ENCODE data around the gene SLC44A2.

Gene SLC44A2

DNA sequence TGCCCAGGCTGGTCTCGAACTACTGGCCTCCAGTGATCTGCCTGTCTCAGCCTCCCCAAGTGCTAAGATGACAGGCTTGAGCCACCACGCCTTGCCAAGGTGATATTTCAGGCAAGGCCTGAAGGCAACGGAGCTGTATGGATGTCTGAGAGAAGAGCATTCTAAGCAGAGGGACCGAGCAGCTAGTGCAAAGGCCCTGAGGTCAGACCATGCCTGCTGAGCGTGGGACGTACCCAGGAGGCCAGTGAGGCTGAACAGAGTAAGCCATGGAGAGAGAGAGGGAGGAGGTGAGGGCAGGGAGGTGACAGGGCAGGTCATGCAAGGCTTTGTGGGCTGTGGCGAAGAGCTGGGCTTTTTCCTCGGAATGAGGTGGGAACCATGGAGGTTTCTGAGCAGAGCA, 3.4 kb upstream of the SLC44A2 start:
- in situ Hi-C loops (cut with HindIII; ENCODE audit: low pct_unique_long_range_greater_than_20kb, low sequenced_read_pairs), result no loop called here
- no peak for DNase-seq (ENCODE audit: low read depth in 1 of 2, low spot score in 1 of 2)
- TF ChIP-seq JUND (IDR thresholded peaks at IDR 0.05; ENCODE audit: low read depth), result no peak

DNA sequence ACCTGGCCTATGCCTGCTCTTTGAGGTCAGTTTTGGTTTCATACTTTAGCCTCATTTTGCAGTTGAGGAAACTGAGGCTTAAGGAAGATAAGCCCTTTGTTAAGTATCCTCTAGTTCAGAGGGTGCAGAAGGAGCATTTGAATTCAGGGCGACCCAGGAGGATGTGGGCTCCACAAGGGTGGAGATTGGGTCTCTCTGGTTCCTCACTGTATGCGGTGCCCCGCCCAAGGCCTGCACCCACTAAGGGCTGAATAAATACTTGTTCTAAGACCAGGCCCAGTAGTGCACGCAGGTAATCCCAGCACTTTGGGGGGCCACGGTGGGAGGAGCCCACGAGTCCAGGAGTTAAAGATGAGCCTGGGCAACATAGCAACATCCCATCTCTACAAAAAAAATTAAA, 768 bp upstream of the SLC44A2 start:
- in situ Hi-C loops (cut with HindIII; ENCODE audit: low pct_unique_long_range_greater_than_20kb, low sequenced_read_pairs), result no loop called here
- no peak for TF ChIP-seq JUND (IDR thresholded peaks at IDR 0.05; ENCODE audit: low read depth)
- no peak for DNase-seq (ENCODE audit: low read depth in 1 of 2, low spot score in 1 of 2)

- no peak for DNase-seq (ENCODE audit: low read depth in 1 of 2, low spot score in 1 of 2)
- in situ Hi-C loops (cut with HindIII; ENCODE audit: low pct_unique_long_range_greater_than_20kb, low sequenced_read_pairs), result no loop called here
- no peak for TF ChIP-seq JUND (IDR thresholded peaks at IDR 0.05; ENCODE audit: low read depth)
Observed at GRCh38 chr19:10625762-10626138, 397 bp downstream of the SLC44A2 start.

DNA sequence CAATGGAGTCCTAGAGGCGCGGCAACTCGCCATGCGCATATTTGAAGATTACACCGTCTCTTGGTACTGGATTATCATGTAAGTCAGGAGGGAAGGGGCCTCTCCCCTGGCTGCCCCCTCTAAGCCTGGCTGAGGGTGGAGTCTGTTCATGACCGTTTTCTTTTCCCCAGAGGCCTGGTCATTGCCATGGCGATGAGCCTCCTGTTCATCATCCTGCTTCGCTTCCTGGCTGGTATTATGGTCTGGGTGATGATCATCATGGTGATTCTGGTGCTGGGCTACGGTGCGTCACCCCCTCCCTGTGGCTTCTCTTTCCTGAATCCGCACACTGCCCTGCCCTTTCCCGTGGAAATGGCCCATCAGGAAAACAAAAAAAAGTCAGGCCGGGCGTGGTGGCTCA, 6.5 kb downstream of the SLC44A2 start:
- DNase-seq (ENCODE audit: low read depth in 1 of 2, low spot score in 1 of 2), result no peak
- in situ Hi-C loops (cut with HindIII; ENCODE audit: low pct_unique_long_range_greater_than_20kb, low sequenced_read_pairs), result no loop called here
- TF ChIP-seq JUND (IDR thresholded peaks at IDR 0.05; ENCODE audit: low read depth), result no peak

DNA sequence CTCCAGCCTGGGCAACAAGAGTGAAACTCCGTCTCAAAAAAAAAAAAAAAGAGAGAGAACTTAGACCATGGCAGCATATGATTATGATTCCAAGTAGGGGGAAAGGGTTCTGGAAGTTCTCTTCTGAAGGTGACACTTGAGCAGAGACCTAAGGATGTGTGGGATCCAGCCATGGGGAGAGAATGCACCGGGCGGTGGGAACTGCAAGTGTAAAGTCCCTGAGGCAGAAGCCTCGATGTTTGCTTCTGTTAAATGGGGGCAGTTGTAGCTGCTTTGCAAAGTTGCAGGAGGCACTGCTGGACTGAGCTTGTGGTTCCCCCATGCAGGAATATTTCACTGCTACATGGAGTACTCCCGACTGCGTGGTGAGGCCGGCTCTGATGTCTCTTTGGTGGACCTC, 9.1 kb downstream of the SLC44A2 start:
- no peak for DNase-seq (ENCODE audit: low read depth in 1 of 2, low spot score in 1 of 2)
- TF ChIP-seq JUND (IDR thresholded peaks at IDR 0.05; ENCODE audit: low read depth), result no peak
- in situ Hi-C loops (cut with HindIII; ENCODE audit: low pct_unique_long_range_greater_than_20kb, low sequenced_read_pairs), result no loop called here

GRCh38 chr19:10634963-10635362, 9.6 kb downstream of the SLC44A2 start:
- no peak for TF ChIP-seq JUND (IDR thresholded peaks at IDR 0.05; ENCODE audit: low read depth)
- in situ Hi-C loops (cut with HindIII; ENCODE audit: low pct_unique_long_range_greater_than_20kb, low sequenced_read_pairs), result no loop called here
- no peak for DNase-seq (ENCODE audit: low read depth in 1 of 2, low spot score in 1 of 2)

DNA sequence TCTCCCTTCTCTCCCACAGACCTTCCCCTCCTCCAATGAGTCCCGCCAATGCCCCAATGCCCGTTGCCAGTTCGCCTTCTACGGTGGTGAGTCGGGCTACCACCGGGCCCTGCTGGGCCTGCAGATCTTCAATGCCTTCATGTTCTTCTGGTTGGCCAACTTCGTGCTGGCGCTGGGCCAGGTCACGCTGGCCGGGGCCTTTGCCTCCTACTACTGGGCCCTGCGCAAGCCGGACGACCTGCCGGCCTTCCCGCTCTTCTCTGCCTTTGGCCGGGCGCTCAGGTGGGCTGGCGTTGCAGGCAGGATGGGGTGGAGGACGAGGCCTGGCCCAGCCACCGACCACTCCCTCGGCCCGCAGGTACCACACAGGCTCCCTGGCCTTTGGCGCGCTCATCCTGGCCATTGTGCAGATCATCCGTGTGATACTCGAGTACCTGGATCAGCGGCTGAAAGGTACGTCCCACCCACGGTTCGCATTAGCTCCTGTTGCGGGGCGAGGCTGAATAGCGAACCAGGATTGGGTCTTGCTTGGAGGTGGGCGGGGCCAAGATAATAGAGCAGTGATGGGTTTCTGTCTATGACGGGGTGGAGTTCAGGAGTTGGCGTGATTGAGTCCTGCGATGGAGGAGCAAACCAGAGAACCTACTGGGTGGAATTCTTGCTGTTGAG, 11.1 kb downstream of the SLC44A2 start:
- no peak for DNase-seq (ENCODE audit: low read depth in 1 of 2, low spot score in 1 of 2)
- no peak for TF ChIP-seq JUND (IDR thresholded peaks at IDR 0.05; ENCODE audit: low read depth)
- in situ Hi-C loops (cut with HindIII; ENCODE audit: low pct_unique_long_range_greater_than_20kb, low sequenced_read_pairs), result no loop called here

GRCh38 chr19:10637894-10638293, 12.5 kb downstream of the SLC44A2 start:
- in situ Hi-C loops (cut with HindIII; ENCODE audit: low pct_unique_long_range_greater_than_20kb, low sequenced_read_pairs), result no loop called here
- DNase-seq (ENCODE audit: low read depth in 1 of 2, low spot score in 1 of 2), result no peak
- no peak for TF ChIP-seq JUND (IDR thresholded peaks at IDR 0.05; ENCODE audit: low read depth)

DNA sequence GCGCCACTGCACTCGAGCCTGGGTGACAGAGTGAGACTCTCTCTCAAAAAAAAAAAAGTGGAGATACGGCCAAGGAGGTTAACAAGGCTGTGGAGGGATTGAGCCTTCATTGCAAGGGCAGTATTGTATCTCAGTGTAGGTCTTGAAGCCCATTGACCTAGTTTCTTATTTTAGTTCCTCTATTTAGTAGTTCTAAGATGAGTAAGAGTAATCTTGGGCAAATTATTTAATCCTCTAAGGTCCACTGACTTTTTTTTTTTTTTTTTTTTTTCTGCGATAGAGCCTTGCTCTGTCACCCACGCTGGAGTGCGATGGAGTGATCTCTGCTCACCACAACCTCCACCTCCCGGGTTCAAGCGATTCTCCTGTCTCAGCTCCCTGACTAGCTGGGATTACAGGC, 14.5 kb downstream of the SLC44A2 start:
- DNase-seq (ENCODE audit: low read depth in 1 of 2, low spot score in 1 of 2), result no peak
- no peak for TF ChIP-seq JUND (IDR thresholded peaks at IDR 0.05; ENCODE audit: low read depth)
- in situ Hi-C loops (cut with HindIII; ENCODE audit: low pct_unique_long_range_greater_than_20kb, low sequenced_read_pairs), result no loop called here

GRCh38 chr19:10640361-10640760, 15.0 kb downstream of the SLC44A2 start:
- no peak for DNase-seq (ENCODE audit: low read depth in 1 of 2, low spot score in 1 of 2)
- no peak for TF ChIP-seq JUND (IDR thresholded peaks at IDR 0.05; ENCODE audit: low read depth)
- in situ Hi-C loops (cut with HindIII; ENCODE audit: low pct_unique_long_range_greater_than_20kb, low sequenced_read_pairs), result no loop called here

GRCh38 chr19:10641248-10641647, 15.9 kb downstream of the SLC44A2 start:
- TF ChIP-seq JUND (IDR thresholded peaks at IDR 0.05; ENCODE audit: low read depth), result no peak
- no peak for DNase-seq (ENCODE audit: low read depth in 1 of 2, low spot score in 1 of 2)
- in situ Hi-C loops (cut with HindIII; ENCODE audit: low pct_unique_long_range_greater_than_20kb, low sequenced_read_pairs), result no loop called here

- TF ChIP-seq JUND (IDR thresholded peaks at IDR 0.05; ENCODE audit: low read depth), result no peak
- no peak for DNase-seq (ENCODE audit: low read depth in 1 of 2, low spot score in 1 of 2)
- in situ Hi-C loops (cut with HindIII; ENCODE audit: low pct_unique_long_range_greater_than_20kb, low sequenced_read_pairs), result no loop called here
Observed at GRCh38 chr19:10642473-10643171, 17.3 kb downstream of the SLC44A2 start.

DNA sequence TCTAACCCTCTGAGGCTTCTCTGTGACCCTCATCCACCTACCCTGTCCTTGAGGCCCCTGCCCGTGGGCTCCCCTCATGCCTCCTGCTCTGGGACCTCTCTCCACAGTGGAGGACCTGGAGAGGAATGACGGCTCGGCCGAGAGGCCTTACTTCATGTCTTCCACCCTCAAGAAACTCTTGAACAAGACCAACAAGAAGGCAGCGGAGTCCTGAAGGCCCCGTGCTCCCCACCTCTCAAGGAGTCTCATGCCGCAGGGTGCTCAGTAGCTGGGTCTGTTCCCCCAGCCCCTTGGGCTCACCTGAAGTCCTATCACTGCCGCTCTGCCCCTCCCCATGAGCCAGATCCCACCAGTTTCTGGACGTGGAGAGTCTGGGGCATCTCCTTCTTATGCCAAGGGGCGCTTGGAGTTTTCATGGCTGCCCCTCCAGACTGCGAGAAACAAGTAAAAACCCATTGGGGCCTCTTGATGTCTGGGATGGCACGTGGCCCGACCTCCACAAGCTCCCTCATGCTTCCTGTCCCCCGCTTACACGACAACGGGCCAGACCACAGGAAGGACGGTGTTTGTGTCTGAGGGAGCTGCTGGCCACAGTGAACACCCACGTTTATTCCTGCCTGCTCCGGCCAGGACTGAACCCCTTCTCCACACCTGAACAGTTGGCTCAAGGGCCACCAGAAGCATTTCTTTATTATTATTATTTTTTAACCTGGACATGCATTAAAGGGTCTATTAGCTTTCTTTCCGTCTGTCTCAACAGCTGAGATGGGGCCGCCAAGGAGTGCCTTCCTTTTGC, 18.0 kb downstream of the SLC44A2 start:
- DNase-seq (ENCODE audit: low read depth in 1 of 2, low spot score in 1 of 2), result no peak
- no peak for TF ChIP-seq JUND (IDR thresholded peaks at IDR 0.05; ENCODE audit: low read depth)
- in situ Hi-C loops (cut with HindIII; ENCODE audit: low pct_unique_long_range_greater_than_20kb, low sequenced_read_pairs), result no loop called here
